Endothelial cell (in vitro differentiated cells): Measurements from ENCODE around the gene RNF34. TPM values are rescaled to one million over a fixed set of nuclear protein-coding genes. Genes with fewer than 3 reads are reported as not detected.

Source experiments
- DNase-seq: peaks from one replicate; pipeline ENCODE4 v3.0.0; 2021; ENCODE audit warnings: low spot score
- H3K27ac Mint-ChIP-seq: one replicate; pipeline ENCODE4 v1.8.0; 2021; ENCODE audit warnings: mixed read lengths, inconsistent platforms; ENCODE audit not compliant: unreplicated experiment
- H3K27me3 Mint-ChIP-seq: one replicate; pipeline ENCODE4 v1.8.0; 2021; ENCODE audit warnings: mild to moderate bottlenecking, moderate library complexity, mixed read lengths, inconsistent platforms; ENCODE audit not compliant: unreplicated experiment
- H3K36me3 Mint-ChIP-seq: one replicate; pipeline ENCODE4 v1.8.0; 2021; ENCODE audit warnings: mild to moderate bottlenecking, low read depth, mixed read lengths, inconsistent platforms; ENCODE audit not compliant: unreplicated experiment
- H3K4me1 Mint-ChIP-seq: one replicate; pipeline ENCODE4 v1.8.0; 2021; ENCODE audit warnings: mild to moderate bottlenecking, mixed read lengths, inconsistent platforms; ENCODE audit not compliant: unreplicated experiment
- H3K4me3 Mint-ChIP-seq: one replicate; pipeline ENCODE4 v1.8.0; 2021; ENCODE audit warnings: mild to moderate bottlenecking, mixed read lengths, inconsistent platforms; ENCODE audit not compliant: unreplicated experiment
- H3K9me3 Mint-ChIP-seq: one replicate; pipeline ENCODE4 v1.8.0; 2021; ENCODE audit warnings: mixed read lengths, inconsistent platforms; ENCODE audit not compliant: unreplicated experiment
- CTCF ChIP-seq: fragments of 200-600 bp; sonication (generic); IDR thresholded peaks from one replicate; pipeline ENCODE4 v1.5.0; 2021; ENCODE audit warnings: antibody characterized with exemption; ENCODE audit not compliant: unreplicated experiment
- total RNA-seq: library from RNA; stranded (reverse); fragmentation: NEBNext Ultra II Directional; extraction: Animal tissue kit (Norgen Biotek cat#: 25700); gene quantifications from one replicate; pipeline ENCODE4 v1.2.1, GENCODE V29; 2021; ENCODE audit not compliant: unreplicated experiment

Gene RNF34
- total RNA-seq, 1 donor from 2014 or later = 46.5 TPM

DNA sequence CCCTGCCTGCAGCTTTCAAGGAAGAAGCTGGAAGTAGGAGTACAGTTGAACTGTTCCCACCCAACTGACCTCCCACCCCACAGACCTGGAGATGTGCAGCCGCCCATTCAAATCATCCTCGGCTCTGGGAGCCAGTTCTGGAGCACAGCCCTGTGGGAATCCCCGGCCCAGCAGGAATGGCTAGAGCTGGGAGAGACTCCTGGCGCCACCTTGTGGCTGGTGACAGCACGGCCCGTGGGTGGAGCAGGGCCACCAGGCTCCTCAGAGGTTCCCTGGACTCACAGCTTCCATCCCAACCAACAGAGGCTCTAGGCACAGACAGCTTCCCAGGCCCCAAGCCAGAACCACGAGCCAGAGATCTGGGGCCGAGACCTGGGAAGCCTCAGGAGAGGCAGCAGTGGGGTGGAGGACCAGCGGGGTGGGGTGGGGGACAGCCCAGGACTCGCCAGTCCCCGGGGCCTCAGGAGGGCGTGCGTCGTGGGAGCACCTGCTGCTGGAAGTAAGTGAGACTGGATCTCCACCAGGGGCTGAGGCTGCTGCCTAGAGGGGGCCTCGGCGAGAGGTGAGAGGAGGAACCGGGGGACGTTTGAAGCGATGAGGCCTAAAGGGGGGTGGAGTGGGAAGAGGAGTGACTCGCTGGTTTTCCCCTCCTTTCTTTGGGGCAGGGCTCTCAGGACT is 43.4 kb downstream of the RNF34 start:
- Mint-ChIP-seq H3K27me3 (peaks cover 7% of the 10 kb centered on the region), H3K36me3 (peaks cover 15% of the 10 kb centered on the region), H3K4me3 (no peak overlapping the region), H3K27ac (no peak overlapping the region), H3K9me3 (no peaks in the 10 kb centered on the region), H3K4me1 (no peaks in the 10 kb centered on the region)
- DNase-seq = peak; percentile 89
- TF ChIP-seq CTCF = peak; percentile 58

DNA sequence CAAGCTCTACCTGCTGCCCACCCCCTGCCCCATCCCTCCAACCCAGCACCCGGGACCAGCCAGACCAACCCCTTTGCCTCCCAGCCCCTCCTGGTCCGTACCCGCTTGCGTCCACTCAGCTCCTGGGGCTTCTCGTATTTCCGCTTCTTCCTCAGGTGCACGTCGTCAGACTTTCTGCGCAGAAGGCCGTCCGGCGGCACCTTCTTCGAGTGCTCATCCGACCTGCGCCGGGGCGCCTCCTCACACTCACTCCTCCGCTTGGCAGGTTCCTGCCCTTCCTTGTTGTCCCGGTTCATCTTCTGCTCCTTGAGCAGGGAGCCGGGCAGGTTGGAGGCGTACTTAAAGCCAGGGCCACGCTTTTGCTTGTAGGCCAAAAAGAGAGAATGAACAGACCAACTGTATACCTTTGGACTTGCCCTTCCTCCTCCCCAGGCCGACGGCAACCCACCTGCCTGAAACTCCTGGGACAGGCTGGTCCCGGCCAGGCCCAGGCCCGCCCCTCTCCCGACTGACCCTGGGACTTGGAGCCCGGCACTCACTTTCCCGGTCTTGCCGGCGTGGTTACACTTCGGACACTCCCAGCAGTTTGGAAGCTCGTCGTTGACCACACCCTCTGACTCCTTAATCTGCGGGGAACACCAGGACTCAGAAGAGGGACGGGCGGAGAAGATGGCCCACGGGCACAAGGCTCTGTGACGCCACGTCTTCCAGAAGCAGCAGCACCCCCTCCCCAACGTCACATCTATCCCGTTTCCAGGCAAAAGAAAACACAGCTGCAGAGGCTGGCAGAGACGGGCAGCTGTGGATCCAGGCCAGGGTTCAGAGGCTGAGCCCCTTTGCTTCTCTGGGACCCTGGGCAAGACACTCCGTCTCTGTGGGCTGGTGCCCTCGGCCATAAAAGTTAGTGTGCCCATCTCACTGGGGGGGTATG is 44.3 kb downstream of the RNF34 start:
- no peak overlapping the region for H3K4me3 Mint-ChIP-seq
- H3K9me3 Mint-ChIP-seq = no peaks in the 10 kb centered on the region
- peaks cover 15% of the 10 kb centered on the region for H3K36me3 Mint-ChIP-seq
- H3K4me1 Mint-ChIP-seq = no peaks in the 10 kb centered on the region
- no peak overlapping the region for H3K27ac Mint-ChIP-seq
- H3K27me3 Mint-ChIP-seq = peaks cover 10% of the 10 kb centered on the region
- DNase-seq = no peak
- no peak for TF ChIP-seq CTCF

- TF ChIP-seq CTCF = no peak
- H3K9me3 Mint-ChIP-seq = no peaks in the 10 kb centered on the region
- peaks cover 10% of the 10 kb centered on the region for H3K27me3 Mint-ChIP-seq
- no peak overlapping the region for H3K4me3 Mint-ChIP-seq
- H3K36me3 Mint-ChIP-seq = peaks cover 12% of the 10 kb centered on the region
- H3K27ac Mint-ChIP-seq = no peak overlapping the region
- DNase-seq = no peak
- H3K4me1 Mint-ChIP-seq = no peaks in the 10 kb centered on the region
Measured at GRCh38 chr12:121444842-121445202, 44.9 kb downstream of the RNF34 start.

GRCh38 chr12:121446750-121447149 is 46.8 kb downstream of the RNF34 start:
- DNase-seq = no peak
- Mint-ChIP-seq H3K4me1 (no peaks in the 10 kb centered on the region), H3K27me3 (peaks cover 4% of the 10 kb centered on the region), H3K4me3 (no peak overlapping the region), H3K27ac (no peak overlapping the region), H3K9me3 (no peaks in the 10 kb centered on the region), H3K36me3 (peaks cover 11% of the 10 kb centered on the region)
- TF ChIP-seq CTCF = no peak
